MV-4-11 (cell line): Measurements from ENCODE around the gene CNTNAP5.

Experiments used
- DNase-seq: peaks from one replicate; lab custom pipeline; 2025; lab: John Stamatoyannopoulos, UW

The CNTNAP5 gene

GRCh38 chr2:124159166-124159565, 134.1 kb downstream of the CNTNAP5 start:
- no peak for DNase-seq

- no peak for DNase-seq
These were observed 136.5 kb downstream of the CNTNAP5 start for GRCh38 chr2:124161542-124161941.

- no peak for DNase-seq
These were observed 137.2 kb downstream of the CNTNAP5 start for GRCh38 chr2:124162256-124162655.

DNA sequence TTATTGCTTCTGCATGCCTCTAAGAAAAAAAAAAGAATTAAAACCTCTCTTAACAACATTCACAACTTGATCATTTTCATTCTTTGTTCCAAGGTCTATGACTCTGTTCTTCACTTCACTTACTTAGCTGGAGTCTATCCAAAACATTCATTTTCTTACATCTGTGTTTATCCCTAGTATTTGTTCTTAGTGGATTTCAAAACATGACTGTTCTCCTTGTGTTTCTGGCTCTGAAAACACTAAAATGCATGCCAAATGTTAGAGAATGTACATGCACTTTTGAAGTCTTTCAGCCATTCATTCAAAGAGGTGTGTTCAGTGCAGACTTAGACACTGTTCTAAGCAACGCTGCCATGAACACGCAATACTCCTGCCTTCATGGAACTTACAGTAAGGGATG, 138.8 kb downstream of the CNTNAP5 start:
- no peak for DNase-seq

- no peak for DNase-seq
These were observed 140.6 kb downstream of the CNTNAP5 start for GRCh38 chr2:124165698-124166097.

- no peak for DNase-seq
These were observed 146.5 kb downstream of the CNTNAP5 start for GRCh38 chr2:124171472-124172063.

- DNase-seq, result no peak
These were observed 153.6 kb downstream of the CNTNAP5 start for GRCh38 chr2:124178719-124179118.

GRCh38 chr2:124180635-124181034, 155.5 kb downstream of the CNTNAP5 start:
- no peak for DNase-seq

DNA sequence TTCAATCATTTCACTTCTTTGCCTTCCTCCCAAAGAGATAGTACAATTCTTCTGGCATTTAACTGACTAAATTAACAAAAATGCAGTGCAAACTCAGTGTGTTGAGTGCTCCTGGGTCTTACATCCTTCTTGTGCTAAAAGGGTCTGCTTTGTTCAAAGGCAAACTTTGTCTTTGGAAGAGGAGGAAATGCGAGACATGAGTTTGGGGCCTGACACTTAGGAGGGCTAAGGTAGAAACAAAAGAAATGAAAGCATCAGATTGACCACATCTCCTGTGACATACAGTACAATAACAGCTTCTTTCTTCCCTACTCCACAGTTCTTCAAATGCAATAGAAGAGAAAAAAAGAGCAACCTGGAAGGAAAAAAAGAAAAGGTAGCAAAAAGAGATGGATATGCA, 161.7 kb downstream of the CNTNAP5 start:
- no peak for DNase-seq

- no peak for DNase-seq
These were observed 162.9 kb downstream of the CNTNAP5 start for GRCh38 chr2:124187948-124188347.

GRCh38 chr2:124193706-124194105, 168.6 kb downstream of the CNTNAP5 start:
- no peak for DNase-seq

GRCh38 chr2:124201713-124202112, 176.6 kb downstream of the CNTNAP5 start:
- DNase-seq, result no peak

- no peak for DNase-seq
These were observed 184.4 kb downstream of the CNTNAP5 start for GRCh38 chr2:124209441-124209840.

DNA sequence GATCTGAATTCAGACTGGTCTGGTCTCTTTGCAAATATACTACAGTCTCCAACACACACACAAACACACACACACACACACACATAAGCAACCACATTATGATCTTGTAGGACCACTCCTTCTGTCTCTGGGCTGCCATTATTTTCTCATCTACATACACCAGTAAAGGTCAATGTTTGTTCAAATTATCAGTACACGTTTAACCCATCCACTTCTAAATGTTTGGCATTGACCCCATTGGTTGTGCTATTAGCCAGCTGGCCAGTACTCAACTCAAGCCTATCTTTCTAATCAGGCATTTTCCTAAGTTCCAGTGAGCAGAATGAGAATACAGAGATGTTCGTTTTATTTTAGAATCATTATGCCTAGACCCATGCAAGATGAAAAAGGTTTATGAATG, 186.4 kb downstream of the CNTNAP5 start:
- no peak for DNase-seq

GRCh38 chr2:124213977-124214587, 189.0 kb downstream of the CNTNAP5 start:
- no peak for DNase-seq

DNA sequence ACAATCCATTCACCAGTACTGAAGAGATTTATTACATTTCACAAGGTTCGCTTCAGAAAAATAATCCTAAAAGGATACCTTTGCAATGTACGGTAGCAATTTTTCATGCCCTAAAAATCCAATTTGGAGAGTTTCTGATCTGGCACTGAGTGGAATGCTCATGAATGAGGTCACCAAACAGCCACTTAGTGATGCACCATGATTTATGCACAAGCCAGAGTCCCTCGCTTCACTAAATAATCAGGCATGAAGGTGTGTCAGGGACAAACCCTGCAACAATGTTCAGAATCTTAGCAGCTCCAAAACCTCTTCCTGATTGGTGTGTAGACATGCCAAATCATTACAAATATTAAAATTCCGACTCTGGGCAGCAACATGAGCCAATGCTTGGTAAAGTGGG, 221.1 kb downstream of the CNTNAP5 start:
- no peak for DNase-seq

- no peak for DNase-seq
These were observed 223.3 kb downstream of the CNTNAP5 start for GRCh38 chr2:124248386-124248785.

DNA sequence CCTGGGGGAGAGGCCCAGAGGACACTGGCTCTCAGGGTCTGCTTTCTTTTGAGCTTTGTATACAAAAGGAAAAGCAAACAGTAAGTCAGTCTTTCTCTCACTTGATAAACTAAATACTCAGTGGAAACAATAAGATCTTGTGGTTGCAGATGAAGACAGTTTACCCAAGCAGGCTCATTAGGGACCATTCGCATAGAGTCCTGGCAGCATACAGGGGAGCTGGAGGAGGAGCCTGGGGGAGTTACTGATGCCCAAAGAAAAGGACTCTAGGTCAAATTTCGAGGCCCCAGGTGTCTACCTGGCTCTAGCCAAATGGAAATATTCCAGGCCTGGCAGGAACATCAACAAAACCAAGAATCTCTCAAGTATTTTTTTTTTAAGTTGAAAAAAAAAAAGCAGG, 225.3 kb downstream of the CNTNAP5 start:
- DNase-seq, result no peak

DNA sequence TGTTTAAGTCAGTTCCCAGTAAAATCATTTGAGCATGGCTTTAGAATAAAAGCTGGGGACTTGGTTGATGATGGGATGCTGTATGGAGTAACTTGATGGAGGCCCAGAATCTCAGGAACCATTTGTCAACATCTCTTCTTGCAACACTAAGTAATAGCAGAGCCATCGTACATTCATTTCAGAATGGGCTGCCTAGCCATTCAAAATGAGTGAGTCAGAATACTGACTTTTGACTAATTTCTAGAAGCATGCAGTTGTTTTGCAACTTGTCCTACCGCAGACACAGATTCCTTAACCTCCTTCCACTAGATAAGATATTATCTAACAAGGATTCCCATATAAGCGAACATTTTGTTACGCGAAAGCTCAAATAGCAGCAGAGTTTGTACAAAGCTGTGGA, 229.5 kb downstream of the CNTNAP5 start:
- no peak for DNase-seq

GRCh38 chr2:124257120-124257519, 232.0 kb downstream of the CNTNAP5 start:
- DNase-seq, result no peak

DNA sequence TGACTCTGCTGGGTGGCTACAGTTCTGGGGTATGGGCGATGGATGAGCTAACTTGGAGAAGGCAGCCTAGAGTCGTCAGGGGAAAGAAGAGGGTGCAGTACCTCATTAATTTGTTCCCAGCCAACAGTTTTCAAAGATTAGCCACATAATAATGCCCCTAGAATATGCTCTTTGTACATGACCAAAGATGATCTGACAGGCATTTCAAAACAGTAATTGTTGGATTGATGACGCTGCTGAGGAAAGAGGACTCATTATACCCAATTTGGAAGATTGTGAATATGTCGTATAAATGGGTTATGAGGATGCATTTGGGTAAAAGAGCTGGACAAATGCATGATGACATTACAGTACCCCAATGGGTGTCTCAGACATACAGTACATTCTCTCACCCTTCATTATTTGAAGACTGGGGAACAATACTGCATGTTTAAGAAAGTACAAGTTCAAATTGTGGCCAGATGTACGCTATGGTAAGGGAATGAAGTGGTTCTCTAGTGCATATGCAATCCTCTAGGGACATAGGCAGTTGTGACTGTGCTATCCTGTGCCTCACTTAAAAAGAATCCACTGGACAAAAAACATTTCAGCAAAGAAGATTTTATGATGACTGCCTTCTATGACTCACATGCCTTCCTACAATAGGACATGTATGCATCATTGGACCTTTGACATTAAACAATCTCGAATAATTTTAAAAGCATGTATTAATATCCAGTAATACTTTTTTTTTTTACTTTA, 233.2 kb downstream of the CNTNAP5 start:
- no peak for DNase-seq

- no peak for DNase-seq
These were observed 236.4 kb downstream of the CNTNAP5 start for GRCh38 chr2:124261456-124261855.

GRCh38 chr2:124264551-124265091, 239.5 kb downstream of the CNTNAP5 start:
- no peak for DNase-seq
